PC-9 (cell line): ENCODE measurements around the gene PTPRCAP.
A peak's percentile ranks its signal among the peaks of the same experiment; 100 is the strongest.

Experiments used
- CTCF ChIP-seq: fragments of 200-600 bp; sonication (generic); conservative IDR thresholded peaks from 2 replicates; pipeline ENCODE4 v1.6.1; 2017; ENCODE audit warnings: mixed run types, antibody characterized with exemption, mild to moderate bottlenecking, moderate library complexity
- EZH2 ChIP-seq: fragments of 200-600 bp; sonication (generic); IDR thresholded peaks from 2 replicates; pipeline ENCODE4 v1.8.0; 2017; ENCODE audit warnings: antibody characterized with exemption, low read depth

- peak; percentile 34; the same call in 1 of the 2 replicates for TF ChIP-seq CTCF
- TF ChIP-seq EZH2: no peak
Measured at GRCh38 chr11:67482827-67483798, 45.6 kb upstream of the PTPRCAP start, which contains the start of gene AIP.
